ENCODE results near the gene TMEM248.

Gene TMEM248

GRCh38 chr7:66933469-66933868, 12.4 kb downstream of the TMEM248 start:
- no peak for TF ChIP-seq CTCF (conservative IDR thresholded peaks at IDR 0.05; ENCODE audit: low read length)
- H3K4me3 ChIP-seq (ENCODE audit: low read length): no peak overlapping the region
- no peak for DNase-seq (ENCODE audit: low read depth)

GRCh38 chr7:66937940-66938339, 16.9 kb downstream of the TMEM248 start:
- no peak overlapping the region for H3K4me3 ChIP-seq (ENCODE audit: low read length)
- TF ChIP-seq CTCF (conservative IDR thresholded peaks at IDR 0.05; ENCODE audit: low read length): no peak
- DNase-seq (ENCODE audit: low read depth): no peak

DNA sequence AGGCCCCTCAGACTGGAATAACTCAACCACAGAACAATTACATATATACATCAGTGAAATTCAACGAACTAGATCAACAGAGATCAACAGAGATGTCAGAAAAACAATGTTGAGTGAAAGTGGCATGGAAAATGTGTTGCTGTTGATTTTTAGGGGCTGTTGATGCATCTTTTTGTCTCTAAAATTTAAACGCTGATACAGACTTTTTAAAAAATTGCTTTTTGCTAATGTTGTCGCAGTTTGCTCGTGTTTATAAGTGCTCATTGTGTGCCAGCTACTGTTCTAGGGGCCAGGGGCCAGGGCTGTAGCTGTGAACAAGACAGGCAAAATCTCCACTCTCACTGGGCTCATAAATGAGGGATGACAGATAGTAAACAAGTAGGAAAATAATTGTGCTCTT, 18.3 kb downstream of the TMEM248 start:
- no peak overlapping the region for H3K4me3 ChIP-seq (ENCODE audit: low read length)
- no peak for TF ChIP-seq CTCF (conservative IDR thresholded peaks at IDR 0.05; ENCODE audit: low read length)
- DNase-seq (ENCODE audit: low read depth): no peak

DNA sequence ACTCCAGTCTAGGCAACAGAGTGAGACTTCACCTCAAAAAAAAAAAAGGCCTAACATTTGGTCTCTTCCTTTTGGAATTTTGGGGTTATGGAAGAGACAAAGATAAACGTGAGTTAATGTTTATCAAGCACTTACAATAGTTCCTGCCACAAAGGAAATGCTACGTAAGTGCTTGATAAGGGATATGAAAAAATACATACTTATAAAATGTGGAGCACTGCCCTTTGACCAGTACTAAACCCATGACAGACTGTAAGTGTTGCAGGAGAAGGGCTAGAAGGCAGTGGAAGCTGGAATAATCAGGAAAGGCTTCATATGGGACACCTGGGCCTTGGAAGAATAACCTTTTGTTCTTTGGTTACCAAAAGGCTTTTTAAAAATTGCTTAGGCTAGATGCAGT, 25.5 kb downstream of the TMEM248 start:
- no peak for DNase-seq (ENCODE audit: low read depth)
- H3K4me3 ChIP-seq (ENCODE audit: low read length): no peak overlapping the region
- TF ChIP-seq CTCF (conservative IDR thresholded peaks at IDR 0.05; ENCODE audit: low read length): no peak

GRCh38 chr7:66948480-66949109, 27.6 kb downstream of the TMEM248 start:
- no peak for TF ChIP-seq CTCF (conservative IDR thresholded peaks at IDR 0.05; ENCODE audit: low read length)
- DNase-seq (ENCODE audit: low read depth): no peak
- no peak overlapping the region for H3K4me3 ChIP-seq (ENCODE audit: low read length)

DNA sequence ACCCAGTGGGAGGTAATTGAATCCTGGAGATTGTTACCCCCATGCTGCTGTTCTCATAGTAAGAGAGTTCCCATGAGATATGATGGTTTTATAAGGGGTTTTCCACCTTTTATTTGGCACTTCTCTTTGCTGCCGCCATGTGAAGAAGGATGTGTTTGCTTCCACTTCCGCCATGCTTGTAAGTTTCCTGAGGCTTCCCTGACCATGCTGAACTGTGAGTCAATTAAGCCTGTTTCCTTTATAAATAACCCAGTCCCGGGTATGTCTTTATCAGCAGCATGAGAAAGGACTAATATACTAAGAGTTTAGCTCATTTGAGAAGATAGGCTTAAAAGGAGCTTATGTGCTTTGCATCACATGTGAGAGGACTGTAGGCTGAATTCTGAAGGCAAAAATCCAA, 29.3 kb downstream of the TMEM248 start:
- no peak for DNase-seq (ENCODE audit: low read depth)
- no peak for TF ChIP-seq CTCF (conservative IDR thresholded peaks at IDR 0.05; ENCODE audit: low read length)

GRCh38 chr7:66950763-66951162, 29.7 kb downstream of the TMEM248 start:
- TF ChIP-seq CTCF (conservative IDR thresholded peaks at IDR 0.05; ENCODE audit: low read length): no peak
- no peak for DNase-seq (ENCODE audit: low read depth)
- no peak overlapping the region for H3K4me3 ChIP-seq (ENCODE audit: low read length)

More for the DNA sequence above, 29.3 kb downstream of the TMEM248 start:
- H3K4me3 ChIP-seq (ENCODE audit: low read length): no peak overlapping the region

All from AG10803 (cell line).